GM18873 (cell line): Measurements from ENCODE around the gene FIBIN.
"Not testable (repeated sequence)": the region's sequence is repeated elsewhere in the genome, so short reads cannot be mapped to it uniquely, and the experiment has no call there.

Experiments used
- ATAC-seq: cut with Tn5 transposase; IDR thresholded peaks from one replicate; pipeline ENCODE4 v1.9.1; 2021; ENCODE audit warnings: mild to moderate bottlenecking, moderate library complexity, moderate number of reproducible peaks; ENCODE audit not compliant: unreplicated experiment, low FRiP score

The FIBIN gene

DNA sequence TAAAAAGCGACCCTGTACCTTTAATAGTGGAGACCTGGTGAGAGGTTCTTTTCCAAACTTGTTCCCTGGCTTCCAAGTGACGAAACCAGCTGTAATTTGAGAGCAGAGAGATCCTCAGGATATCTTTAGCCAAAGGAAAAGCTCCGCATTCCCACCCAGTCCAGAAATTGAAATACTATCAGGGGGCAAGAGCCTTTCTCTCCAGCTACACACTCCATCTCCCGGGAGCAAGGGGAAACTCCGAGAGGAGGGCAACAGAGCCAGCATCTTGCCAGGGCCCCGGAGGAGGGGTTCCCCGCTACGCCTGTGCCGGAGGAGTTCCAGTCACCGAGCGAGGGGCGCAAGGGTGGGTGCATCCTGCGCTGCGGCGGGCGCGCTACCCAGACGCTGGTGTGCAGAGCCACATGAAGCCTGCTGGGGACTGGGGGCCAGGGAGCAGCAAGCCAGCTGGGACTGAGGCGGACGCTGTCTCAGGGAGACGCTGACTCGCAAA lies at the start of gene FIBIN:
TSS of gene FIBIN (plus strand) at position 148 of the 493 bp plus-strand sequence. CDS start 415 bp downstream, outside the sequence.
- ATAC-seq, result no peak

DNA sequence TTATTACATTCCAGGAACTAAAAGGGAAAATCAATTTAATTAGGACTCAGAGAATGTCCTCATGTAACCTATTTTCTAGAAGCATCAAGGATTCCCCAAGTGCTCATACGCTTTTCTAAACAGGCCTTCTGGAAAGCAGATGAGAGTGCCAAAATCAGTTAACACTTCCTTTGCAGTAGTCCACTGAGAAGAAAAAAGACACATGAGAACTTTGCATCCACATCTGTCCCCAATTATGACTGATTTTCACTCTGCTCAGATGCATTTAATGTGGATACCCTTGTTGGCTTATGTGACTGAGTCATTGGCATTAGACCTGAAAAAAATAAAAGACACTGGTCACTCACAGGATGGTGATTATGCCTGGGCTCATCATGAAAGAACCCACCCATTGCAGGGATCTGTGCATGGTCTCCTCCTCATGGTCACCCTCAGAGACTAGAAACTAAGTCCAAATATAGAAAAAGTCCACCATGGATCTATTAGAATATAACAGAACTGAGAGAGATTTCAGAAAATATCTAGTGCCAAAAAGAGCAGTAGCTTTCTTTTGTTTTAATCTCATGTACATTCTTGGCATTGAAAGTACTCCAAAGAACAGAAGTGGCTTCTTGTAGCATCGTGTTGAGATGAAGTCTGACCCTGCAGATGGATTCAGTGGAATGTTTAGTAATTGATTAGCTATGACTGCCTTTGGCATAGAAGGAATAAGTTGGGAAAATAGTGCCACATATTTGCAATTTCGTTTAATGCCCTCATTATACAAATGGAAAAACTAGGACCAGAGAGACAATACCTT lies 48.8 kb upstream of the FIBIN start:
- no peak for ATAC-seq

DNA sequence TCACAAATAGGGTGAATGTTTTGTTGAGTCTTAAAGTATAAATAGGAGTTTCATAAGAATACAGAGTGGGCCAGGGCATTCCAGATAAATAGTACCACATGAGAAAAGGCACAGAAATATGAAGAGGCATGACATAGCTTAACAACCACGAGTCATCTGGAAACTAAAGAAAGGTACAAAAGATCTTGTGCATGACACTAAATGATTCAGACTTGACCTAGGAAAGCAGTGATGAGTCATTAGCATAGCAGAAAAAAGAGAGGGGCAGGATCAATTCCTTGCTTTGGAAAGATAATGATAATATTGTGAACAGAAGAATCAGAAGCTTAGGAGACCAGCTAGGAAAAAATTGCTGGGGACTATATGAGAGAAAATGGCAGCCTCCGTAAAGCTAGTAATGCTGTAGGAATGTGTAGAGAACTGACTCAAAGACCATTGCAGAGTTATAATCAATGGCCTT lies 47.6 kb upstream of the FIBIN start:
- no peak for ATAC-seq

- no peak for ATAC-seq
These were observed 46.5 kb upstream of the FIBIN start for GRCh38 chr11:26947379-26947844.

DNA sequence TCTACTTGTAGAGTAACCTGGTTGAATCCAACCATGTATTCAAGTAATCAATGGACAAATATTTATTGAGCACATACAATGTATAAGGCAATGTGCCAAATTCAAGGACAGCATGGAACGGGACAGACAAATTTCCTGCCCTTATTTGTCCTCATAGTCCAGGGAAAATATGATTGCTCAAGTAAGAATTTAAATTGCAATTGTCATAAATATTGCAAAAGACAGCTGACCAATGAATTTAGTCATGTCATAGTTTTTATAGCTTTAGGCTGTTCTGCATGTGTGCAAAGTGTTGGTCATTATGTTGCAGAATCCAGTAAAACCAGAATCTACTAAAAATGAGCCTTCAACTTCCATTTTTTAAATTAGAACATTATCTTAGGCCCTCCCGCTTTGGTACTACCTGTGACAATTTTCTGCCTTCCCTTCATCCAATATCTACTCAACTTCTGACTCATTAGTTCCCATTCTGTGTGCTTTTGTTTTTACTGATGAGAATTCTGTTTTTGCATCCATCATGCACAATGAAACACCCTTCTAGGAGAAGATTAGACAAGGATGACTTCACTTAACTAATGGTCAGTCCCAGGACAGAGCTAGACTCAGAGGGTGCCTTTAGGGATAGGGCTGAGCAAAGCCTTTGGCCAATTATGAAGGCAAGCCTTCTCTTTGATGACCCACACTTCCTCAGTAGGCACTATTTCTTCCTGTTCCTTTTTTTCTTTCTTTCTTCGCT lies 45.8 kb upstream of the FIBIN start:
- no peak for ATAC-seq

GRCh38 chr11:26948881-26949280 lies 45.0 kb upstream of the FIBIN start:
- ATAC-seq, result no peak

GRCh38 chr11:26949846-26950245 lies 44.1 kb upstream of the FIBIN start:
- ATAC-seq, result no peak

DNA sequence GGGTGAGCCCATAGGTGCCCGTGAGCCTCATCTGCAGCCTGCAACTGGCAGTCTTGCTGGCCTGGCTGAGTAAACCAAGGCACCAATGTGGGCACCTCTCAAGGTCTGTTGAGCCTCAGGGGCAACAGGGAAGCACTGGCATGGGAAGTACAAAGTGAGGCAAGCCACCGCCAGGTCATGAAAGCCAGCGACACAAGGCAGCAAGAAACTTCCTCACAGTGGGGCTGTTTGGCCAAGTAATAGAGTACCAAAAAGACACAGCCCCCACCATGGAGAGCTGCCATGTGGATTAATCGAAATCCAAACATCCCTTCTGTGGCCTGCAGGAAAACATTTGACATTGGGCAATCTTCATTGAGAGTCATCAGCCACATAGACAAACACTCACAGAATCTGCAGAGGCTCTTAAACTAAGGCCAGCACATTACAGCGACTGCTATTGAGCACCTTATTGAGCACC lies 43.6 kb upstream of the FIBIN start:
- ATAC-seq, result no peak

DNA sequence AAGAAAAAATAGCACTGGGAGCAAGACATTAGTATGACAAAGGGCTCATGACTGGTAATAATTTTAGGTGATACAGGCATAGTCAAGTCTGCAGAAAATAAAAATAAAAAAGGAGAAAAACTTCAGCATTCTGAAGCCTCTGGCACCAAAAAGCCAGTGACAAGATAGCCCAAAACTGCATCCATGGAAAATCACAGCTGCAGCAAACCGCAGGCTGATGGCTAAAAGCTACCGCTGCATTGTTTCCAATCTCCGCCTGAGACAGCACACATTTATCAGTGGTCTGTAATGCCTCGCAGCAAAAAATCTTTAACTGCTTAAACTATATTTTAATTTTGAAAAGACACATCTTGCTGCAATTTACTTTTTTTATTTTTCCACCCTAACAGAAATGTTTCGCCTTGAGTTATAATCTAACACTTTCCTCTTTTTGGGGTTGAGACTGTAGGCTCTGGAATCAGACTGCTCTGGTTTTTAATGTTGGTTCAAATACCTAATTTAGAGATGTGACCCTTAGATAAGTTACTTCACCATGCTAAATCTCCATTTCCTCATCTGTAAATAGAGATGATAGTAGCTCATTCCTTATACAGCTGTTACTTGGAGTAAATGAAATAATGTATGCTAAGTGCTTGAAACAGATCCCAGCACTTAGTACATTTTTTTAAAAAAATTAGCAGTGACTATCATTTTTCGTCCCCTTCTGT lies 42.0 kb upstream of the FIBIN start:
- no peak for ATAC-seq

DNA sequence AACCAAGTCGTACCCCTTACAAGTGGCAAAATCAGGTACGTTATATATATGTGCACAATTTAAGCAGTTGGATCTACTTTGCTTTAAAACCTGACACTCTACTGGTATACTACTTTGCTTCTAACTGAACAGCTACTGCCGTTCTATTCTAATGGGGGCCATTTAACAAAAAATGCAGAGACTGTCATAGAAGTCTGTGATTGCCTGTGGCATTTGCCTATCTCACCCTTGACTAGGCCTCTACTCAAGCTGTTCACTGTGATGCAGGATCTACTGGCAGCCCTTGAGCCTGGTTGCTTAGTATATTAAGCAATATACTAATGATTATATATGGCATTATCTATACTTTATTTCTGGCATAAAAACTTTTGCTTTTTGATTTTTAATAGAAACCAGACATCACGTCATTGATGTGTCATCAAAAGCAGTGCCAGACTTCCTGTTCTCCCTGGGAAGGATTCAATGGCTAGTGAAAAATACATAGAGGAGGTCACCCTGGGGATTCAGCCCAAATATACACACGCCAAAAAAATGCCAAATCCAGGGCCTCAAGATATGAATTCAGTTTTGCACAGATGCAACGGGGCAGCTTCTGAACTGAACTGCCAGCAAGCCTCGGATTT lies 40.0 kb upstream of the FIBIN start:
- no peak for ATAC-seq

GRCh38 chr11:26958005-26958701 lies 35.8 kb upstream of the FIBIN start:
- no peak for ATAC-seq

- no peak for ATAC-seq
These were observed 35.2 kb upstream of the FIBIN start for GRCh38 chr11:26958702-26959049.

- ATAC-seq, result no peak
These were observed 33.6 kb upstream of the FIBIN start for GRCh38 chr11:26960281-26960680.

GRCh38 chr11:26963764-26964163 lies 30.1 kb upstream of the FIBIN start:
- no peak for ATAC-seq

- ATAC-seq, result no peak
These were observed 29.6 kb upstream of the FIBIN start for GRCh38 chr11:26964339-26964738.

DNA sequence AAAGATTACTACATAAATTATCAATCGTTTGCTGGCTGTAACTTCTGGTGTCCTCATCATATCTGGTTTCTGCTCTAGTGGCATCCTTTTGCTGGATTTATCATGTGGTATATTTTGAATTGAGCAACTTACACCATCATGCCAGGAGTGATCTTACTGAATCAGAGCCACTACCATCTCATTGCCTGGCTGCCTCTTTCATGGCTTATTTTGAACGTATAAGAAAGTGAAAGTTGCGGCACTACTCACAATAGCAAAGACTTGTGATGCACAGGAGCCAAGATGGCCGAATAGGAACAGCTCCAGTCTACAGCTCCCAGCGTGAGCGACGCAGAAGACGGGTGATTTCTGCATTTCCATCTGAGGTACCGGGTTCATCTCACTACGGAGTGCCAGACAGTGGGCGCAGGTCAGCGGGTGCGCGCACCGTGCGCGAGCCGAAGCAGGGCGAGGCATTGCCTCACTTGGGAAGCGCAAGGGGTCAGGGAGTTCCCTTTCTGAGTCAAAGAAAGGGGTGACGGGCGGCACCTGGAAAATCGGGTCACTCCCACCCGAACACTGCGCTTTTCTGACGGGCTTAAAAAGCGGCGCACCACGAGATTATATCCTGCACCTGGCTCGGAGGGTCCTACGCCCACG lies 28.9 kb upstream of the FIBIN start:
- ATAC-seq, result not testable (repeated sequence)

- no peak for ATAC-seq
These were observed 22.0 kb upstream of the FIBIN start for GRCh38 chr11:26971961-26972360.

- ATAC-seq, result no peak
These were observed 19.7 kb upstream of the FIBIN start for GRCh38 chr11:26974069-26974783.

- ATAC-seq, result no peak
These were observed 18.9 kb upstream of the FIBIN start for GRCh38 chr11:26974996-26975395.
